Liver (tissue), 9 donors: ENCODE data around the gene LHX3. TPM values are rescaled to one million over a fixed set of nuclear protein-coding genes. Genes with fewer than 3 reads are reported as not detected.

Experiments used
- DNase-seq: peaks from one replicate; pipeline ENCODE4 v3.0.0-alpha.2; 2017; ENCODE audit warnings: low spot score
- H3K27ac ChIP-seq, 2 donors: one replicate each; pipeline ENCODE4 v1.7.0; 2013; ENCODE audit warnings: inconsistent platforms in 2 of 2, low read length in 2 of 2, control low read depth in 1 of 2, low read depth in 1 of 2, mild to moderate bottlenecking in 1 of 2
- H3K27me3 ChIP-seq, 4 donors: one replicate each; pipeline versions ENCODE4 v1.6.1 to v1.7.0; 2013; ENCODE audit warnings: low read length in 3 of 4, inconsistent platforms in 1 of 4, mild to moderate bottlenecking in 1 of 4, moderate library complexity in 1 of 4; ENCODE audit not compliant: control insufficient read depth in 4 of 4, insufficient read depth in 4 of 4
- H3K36me3 ChIP-seq, 4 donors: one replicate each; pipeline versions ENCODE4 v1.6.1 to v1.7.0; 2013; ENCODE audit warnings: low read length in 3 of 4, mild to moderate bottlenecking in 3 of 4, low read depth in 1 of 4, moderate library complexity in 1 of 4; ENCODE audit not compliant: control insufficient read depth in 4 of 4, insufficient read depth in 3 of 4
- H3K4me1 ChIP-seq, 4 donors: one replicate each; pipeline versions ENCODE4 v1.6.1 to v1.7.0; 2013; ENCODE audit warnings: low read length in 3 of 4, mild to moderate bottlenecking in 3 of 4, moderate library complexity in 1 of 4; ENCODE audit not compliant: control insufficient read depth in 4 of 4, insufficient read depth in 4 of 4
- H3K4me3 ChIP-seq, 3 donors: one replicate each; pipeline versions ENCODE4 v1.6.1 to v1.7.0; 2013; ENCODE audit warnings: low read length in 3 of 3, control low read depth in 1 of 3, low read depth in 1 of 3, mild to moderate bottlenecking in 1 of 3
- H3K9ac ChIP-seq, 2 donors: one replicate each; pipeline ENCODE4 v1.7.0; 2013; ENCODE audit warnings: low read length in 2 of 2, mild to moderate bottlenecking in 2 of 2, moderate library complexity in 2 of 2, control low read depth in 1 of 2, low read depth in 1 of 2
- H3K9me3 ChIP-seq, 4 donors: one replicate each; pipeline versions ENCODE4 v1.6.1 to v1.7.0; 2013; ENCODE audit warnings: low read length in 3 of 4; ENCODE audit not compliant: control insufficient read depth in 4 of 4
- EGR1 ChIP-seq, 2 donors: IDR thresholded peaks; 2 replicates each; pipeline ENCODE4 v1.6.1; 2016 to 2018; ENCODE audit warnings: antibody characterized with exemption in 2 of 2, low read depth in 2 of 2
- FOXA2 ChIP-seq: IDR thresholded peaks from 2 replicates; pipeline ENCODE4 v1.6.1; 2016; ENCODE audit warnings: antibody characterized with exemption
- GABPA ChIP-seq, 2 donors: IDR thresholded peaks in 1 of 2; conservative IDR thresholded peaks in 1 of 2; 2 replicates each; pipeline ENCODE4 v1.6.1; 2016; ENCODE audit warnings: antibody characterized with exemption in 2 of 2, mild to moderate bottlenecking in 1 of 2, moderate library complexity in 1 of 2
- HNF4A ChIP-seq, 2 donors: conservative IDR thresholded peaks; 2 replicates each; pipeline ENCODE4 v1.6.1; 2016; ENCODE audit warnings: antibody characterized with exemption in 2 of 2, mild to moderate bottlenecking in 2 of 2
- HNF4G ChIP-seq: IDR thresholded peaks from 2 replicates; pipeline ENCODE4 v1.6.1; 2016; ENCODE audit warnings: antibody characterized with exemption
- JUND ChIP-seq, 2 donors: IDR thresholded peaks; 2 replicates each; pipeline ENCODE4 v1.6.1; 2016; ENCODE audit warnings: antibody characterized with exemption in 2 of 2
- RAD21 ChIP-seq, 2 donors: IDR thresholded peaks; 2 replicates each; pipeline ENCODE4 v1.6.1; 2016; ENCODE audit warnings: antibody characterized with exemption in 2 of 2, mild to moderate bottlenecking in 2 of 2
- SP1 ChIP-seq: IDR thresholded peaks from 2 replicates; pipeline ENCODE4 v1.6.1; 2018; ENCODE audit warnings: antibody characterized with exemption, mild to moderate bottlenecking
- TAF1 ChIP-seq: conservative IDR thresholded peaks from 2 replicates; pipeline ENCODE4 v1.6.1; 2016; ENCODE audit warnings: antibody characterized with exemption, mild to moderate bottlenecking
- YY1 ChIP-seq: IDR thresholded peaks from 2 replicates; pipeline ENCODE4 v1.6.1; 2016; ENCODE audit warnings: antibody characterized with exemption, mild to moderate bottlenecking
- WGBS: extraction: QIAGEN DNeasy Blood & Tissue Kit; methylation state at CpG from one replicate; pipeline ENCODE4 v1.1.7; 2013; 5-methylcytosine and 5-hydroxymethylcytosine counted together
- polyA plus RNA-seq, 2 donors: library from polyadenylated mRNA; stranded (reverse) in 1 of 2; unstranded in 1 of 2; fragments of 200-250 nt in 1 of 2; fragments of >200 nt in 1 of 2; fragmentation: Nextera tagmentation in 1 of 2; extraction: Ambion mirVana in 1 of 2; gene quantifications; one replicate each; pipeline versions ENCODE4 v1.2.1 to v1.2.3, GENCODE V29; 2013 to 2015
- total RNA-seq, 2 donors: library from RNA; depleted of rRNA; stranded (reverse); fragments of >200 nt; gene quantifications; one replicate each; pipeline ENCODE4 v1.2.3, GENCODE V29; 2014
- TF ChIP-seq, protein P1 (sequence below): IDR thresholded peaks from 2 replicates; pipeline ENCODE4 v1.6.1; 2016; ENCODE audit warnings: antibody characterized with exemption
- TF ChIP-seq, protein P2 (sequence below): IDR thresholded peaks from 2 replicates; pipeline ENCODE4 v1.6.1; 2016; ENCODE audit warnings: antibody characterized with exemption, mild to moderate bottlenecking
- TF ChIP-seq, protein P3 (sequence below): fragments of 150-350 bp; IDR thresholded peaks from 2 replicates; pipeline ENCODE4 v1.5.1; 2017; ENCODE audit warnings: improper control_type of control experiment, low read depth, low read length; ENCODE audit not compliant: missing input control
- TF ChIP-seq, protein P4 (sequence below): IDR thresholded peaks from 2 replicates; pipeline ENCODE4 v1.6.1; 2016; ENCODE audit warnings: antibody characterized with exemption
- TF ChIP-seq, protein P5 (sequence below): IDR thresholded peaks from 2 replicates; pipeline ENCODE4 v1.6.1; 2016; ENCODE audit warnings: antibody characterized with exemption
- donor health status: healthy.
- donor health status: healthy.
- donor health status: healthy.
- donor health status: healthy.
- donor health status: healthy.

LHX3 gene
- total and polyA plus RNA-seq, 4 donors: not detected

DNA sequence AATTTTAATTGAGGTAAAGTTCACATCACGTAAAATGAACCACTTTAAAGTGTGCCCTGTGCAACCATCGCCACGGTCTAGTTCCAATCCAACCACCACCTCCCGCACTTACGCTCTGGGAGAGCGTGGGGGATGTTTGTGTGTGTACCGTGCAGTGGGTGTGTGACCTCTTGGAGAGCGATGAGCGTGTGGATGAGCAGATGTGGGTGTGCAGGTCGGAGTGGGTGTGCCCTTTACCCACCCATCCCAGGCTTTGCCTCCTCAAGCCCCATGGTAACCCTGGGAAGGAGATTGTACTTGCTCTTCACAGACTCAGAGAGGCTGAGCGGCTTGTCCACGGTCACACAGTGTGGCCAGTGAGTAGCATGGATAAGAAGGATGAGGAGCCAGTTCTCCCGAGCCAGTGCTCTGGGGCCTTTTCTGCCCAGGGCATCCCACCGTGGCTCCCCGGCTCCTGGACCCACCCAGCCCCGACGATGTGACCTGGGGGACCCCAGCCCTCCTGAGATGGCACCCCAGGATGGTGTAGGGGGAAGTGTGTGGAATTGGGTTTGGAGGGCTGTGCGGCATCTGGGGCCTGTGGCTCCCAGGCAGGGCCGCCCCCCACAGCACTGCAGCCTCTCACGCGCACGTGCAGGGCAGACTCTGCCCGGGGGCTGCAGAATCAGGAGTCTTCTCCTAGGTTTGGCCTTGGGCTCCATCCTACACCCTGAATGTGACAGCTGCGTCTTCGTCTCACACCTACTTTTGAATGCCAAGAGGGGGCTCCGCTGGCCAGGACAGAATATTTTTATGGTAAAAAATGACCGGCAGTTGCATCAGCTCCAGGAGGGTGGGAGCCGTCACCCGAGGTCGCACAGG, 13.6 kb downstream of the LHX3 start:
- no peak overlapping the region for H3K9ac ChIP-seq
- H3K27me3 ChIP-seq: peaks cover 0 to 38% (median 6%) of the 10 kb centered on the region in 4 donors
- no peaks in the 10 kb centered on the region for H3K9me3 ChIP-seq
- 50% methylated on average over 30 of the region's 30 CpGs for WGBS
- no peaks in the 10 kb centered on the region for H3K36me3 ChIP-seq
- H3K27ac ChIP-seq: no peak overlapping the region
- TF ChIP-seq, protein P1, sequence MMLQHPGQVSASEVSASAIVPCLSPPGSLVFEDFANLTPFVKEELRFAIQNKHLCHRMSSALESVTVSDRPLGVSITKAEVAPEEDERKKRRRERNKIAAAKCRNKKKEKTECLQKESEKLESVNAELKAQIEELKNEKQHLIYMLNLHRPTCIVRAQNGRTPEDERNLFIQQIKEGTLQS: no peak
- TF ChIP-seq, protein P2, sequence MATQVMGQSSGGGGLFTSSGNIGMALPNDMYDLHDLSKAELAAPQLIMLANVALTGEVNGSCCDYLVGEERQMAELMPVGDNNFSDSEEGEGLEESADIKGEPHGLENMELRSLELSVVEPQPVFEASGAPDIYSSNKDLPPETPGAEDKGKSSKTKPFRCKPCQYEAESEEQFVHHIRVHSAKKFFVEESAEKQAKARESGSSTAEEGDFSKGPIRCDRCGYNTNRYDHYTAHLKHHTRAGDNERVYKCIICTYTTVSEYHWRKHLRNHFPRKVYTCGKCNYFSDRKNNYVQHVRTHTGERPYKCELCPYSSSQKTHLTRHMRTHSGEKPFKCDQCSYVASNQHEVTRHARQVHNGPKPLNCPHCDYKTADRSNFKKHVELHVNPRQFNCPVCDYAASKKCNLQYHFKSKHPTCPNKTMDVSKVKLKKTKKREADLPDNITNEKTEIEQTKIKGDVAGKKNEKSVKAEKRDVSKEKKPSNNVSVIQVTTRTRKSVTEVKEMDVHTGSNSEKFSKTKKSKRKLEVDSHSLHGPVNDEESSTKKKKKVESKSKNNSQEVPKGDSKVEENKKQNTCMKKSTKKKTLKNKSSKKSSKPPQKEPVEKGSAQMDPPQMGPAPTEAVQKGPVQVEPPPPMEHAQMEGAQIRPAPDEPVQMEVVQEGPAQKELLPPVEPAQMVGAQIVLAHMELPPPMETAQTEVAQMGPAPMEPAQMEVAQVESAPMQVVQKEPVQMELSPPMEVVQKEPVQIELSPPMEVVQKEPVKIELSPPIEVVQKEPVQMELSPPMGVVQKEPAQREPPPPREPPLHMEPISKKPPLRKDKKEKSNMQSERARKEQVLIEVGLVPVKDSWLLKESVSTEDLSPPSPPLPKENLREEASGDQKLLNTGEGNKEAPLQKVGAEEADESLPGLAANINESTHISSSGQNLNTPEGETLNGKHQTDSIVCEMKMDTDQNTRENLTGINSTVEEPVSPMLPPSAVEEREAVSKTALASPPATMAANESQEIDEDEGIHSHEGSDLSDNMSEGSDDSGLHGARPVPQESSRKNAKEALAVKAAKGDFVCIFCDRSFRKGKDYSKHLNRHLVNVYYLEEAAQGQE: no peak
- no peak for TF ChIP-seq YY1
- no peak overlapping the region for H3K4me3 ChIP-seq
- no peak for DNase-seq
- H3K4me1 ChIP-seq: peaks cover 0 to 6% (median 2%) of the 10 kb centered on the region in 4 donors

DNA sequence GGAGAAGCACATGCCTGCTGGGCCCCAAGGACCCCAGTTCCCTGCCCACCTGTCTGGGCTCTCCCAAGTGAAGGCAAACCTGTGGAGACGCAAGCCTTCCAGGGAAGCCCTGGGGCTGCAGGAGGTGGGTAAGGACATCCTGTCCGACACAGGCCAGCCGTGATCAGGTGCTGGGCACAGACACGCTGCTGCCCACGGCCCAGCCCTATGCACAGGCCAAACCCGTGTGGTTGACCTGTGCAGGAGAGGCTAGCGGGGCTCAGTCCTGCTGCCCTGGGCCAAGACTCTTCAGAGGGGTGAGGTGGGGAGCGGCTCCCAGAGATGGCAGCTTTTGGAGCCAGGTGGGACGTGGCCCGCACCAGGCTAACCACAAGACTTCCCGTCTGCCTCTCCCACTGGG, 14.3 kb downstream of the LHX3 start:
- WGBS: 64% methylated on average over 11 of the region's 11 CpGs

DNA sequence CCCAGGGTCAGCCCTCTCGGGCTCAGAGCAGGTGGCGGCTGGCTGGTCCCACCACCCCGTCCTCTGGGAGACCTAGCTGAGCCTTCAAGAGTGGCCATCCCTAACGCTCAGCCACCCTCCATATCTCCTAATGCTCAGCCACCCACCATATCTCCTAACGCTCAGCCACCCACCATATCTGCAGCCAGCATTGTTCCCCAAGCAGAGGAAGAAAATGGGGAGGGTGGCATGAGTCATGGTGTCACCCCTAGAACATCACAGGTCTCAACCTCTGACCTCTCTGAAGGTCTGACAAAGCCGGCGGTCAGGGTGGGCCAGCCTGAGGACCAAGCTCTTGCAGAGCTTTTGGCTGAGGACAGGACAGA, 14.7 kb downstream of the LHX3 start:
- Histone ChIP-seq H3K9ac (no peak overlapping the region), H3K36me3 (no peaks in the 10 kb centered on the region), H3K4me3 (no peak overlapping the region), H3K27ac (no peak overlapping the region), H3K9me3 (no peaks in the 10 kb centered on the region), H3K4me1 (peaks cover 0 to 6% (median 2%) of the 10 kb centered on the region in 4 donors), H3K27me3 (peaks cover 0 to 30% (median 3%) of the 10 kb centered on the region in 4 donors)
- DNase-seq: no peak
- WGBS: 66% methylated on average over 7 of the region's 7 CpGs
- TF ChIP-seq, protein P3, sequence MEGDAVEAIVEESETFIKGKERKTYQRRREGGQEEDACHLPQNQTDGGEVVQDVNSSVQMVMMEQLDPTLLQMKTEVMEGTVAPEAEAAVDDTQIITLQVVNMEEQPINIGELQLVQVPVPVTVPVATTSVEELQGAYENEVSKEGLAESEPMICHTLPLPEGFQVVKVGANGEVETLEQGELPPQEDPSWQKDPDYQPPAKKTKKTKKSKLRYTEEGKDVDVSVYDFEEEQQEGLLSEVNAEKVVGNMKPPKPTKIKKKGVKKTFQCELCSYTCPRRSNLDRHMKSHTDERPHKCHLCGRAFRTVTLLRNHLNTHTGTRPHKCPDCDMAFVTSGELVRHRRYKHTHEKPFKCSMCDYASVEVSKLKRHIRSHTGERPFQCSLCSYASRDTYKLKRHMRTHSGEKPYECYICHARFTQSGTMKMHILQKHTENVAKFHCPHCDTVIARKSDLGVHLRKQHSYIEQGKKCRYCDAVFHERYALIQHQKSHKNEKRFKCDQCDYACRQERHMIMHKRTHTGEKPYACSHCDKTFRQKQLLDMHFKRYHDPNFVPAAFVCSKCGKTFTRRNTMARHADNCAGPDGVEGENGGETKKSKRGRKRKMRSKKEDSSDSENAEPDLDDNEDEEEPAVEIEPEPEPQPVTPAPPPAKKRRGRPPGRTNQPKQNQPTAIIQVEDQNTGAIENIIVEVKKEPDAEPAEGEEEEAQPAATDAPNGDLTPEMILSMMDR: no peak
- TF ChIP-seq RAD21 (IDR thresholded peaks at IDR 0.05) (no peak), FOXA2 (no peak), JUND (IDR thresholded peaks at IDR 0.05) (no peak), TAF1 (no peak)
- TF ChIP-seq, protein P1: no peak
- TF ChIP-seq, protein P4, sequence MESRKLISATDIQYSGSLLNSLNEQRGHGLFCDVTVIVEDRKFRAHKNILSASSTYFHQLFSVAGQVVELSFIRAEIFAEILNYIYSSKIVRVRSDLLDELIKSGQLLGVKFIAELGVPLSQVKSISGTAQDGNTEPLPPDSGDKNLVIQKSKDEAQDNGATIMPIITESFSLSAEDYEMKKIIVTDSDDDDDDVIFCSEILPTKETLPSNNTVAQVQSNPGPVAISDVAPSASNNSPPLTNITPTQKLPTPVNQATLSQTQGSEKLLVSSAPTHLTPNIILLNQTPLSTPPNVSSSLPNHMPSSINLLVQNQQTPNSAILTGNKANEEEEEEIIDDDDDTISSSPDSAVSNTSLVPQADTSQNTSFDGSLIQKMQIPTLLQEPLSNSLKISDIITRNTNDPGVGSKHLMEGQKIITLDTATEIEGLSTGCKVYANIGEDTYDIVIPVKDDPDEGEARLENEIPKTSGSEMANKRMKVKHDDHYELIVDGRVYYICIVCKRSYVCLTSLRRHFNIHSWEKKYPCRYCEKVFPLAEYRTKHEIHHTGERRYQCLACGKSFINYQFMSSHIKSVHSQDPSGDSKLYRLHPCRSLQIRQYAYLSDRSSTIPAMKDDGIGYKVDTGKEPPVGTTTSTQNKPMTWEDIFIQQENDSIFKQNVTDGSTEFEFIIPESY: no peak
- TF ChIP-seq, protein P5, sequence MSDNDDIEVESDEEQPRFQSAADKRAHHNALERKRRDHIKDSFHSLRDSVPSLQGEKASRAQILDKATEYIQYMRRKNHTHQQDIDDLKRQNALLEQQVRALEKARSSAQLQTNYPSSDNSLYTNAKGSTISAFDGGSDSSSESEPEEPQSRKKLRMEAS: no peak

More for the DNA sequence above, 14.3 kb downstream of the LHX3 start:
- H3K9me3 ChIP-seq: no peaks in the 10 kb centered on the region
- no peak overlapping the region for H3K4me3 ChIP-seq
- peaks cover 0 to 6% (median 2%) of the 10 kb centered on the region in 4 donors for H3K4me1 ChIP-seq
- peaks cover 0 to 33% (median 4%) of the 10 kb centered on the region in 4 donors for H3K27me3 ChIP-seq
- no peaks in the 10 kb centered on the region for H3K36me3 ChIP-seq
- no peak for DNase-seq
- no peak overlapping the region for H3K9ac ChIP-seq
- no peak overlapping the region for H3K27ac ChIP-seq
- no peak for TF ChIP-seq SP1
- TF ChIP-seq EGR1 (IDR thresholded peaks at IDR 0.05; ENCODE audit: low read depth in 2 of 2): no peak
- TF ChIP-seq GABPA (IDR thresholded peaks at IDR 0.05 in 1 of 2, conservative IDR thresholded peaks at IDR 0.05 in 1 of 2): no peak
- no peak for TF ChIP-seq TAF1
- TF ChIP-seq, protein P1: no peak
- TF ChIP-seq YY1: no peak
- TF ChIP-seq, protein P4: no peak
- no peak for TF ChIP-seq HNF4G
- no peak for TF ChIP-seq HNF4A (conservative IDR thresholded peaks at IDR 0.05)
- no peak for TF ChIP-seq JUND (IDR thresholded peaks at IDR 0.05)
